C1 segment of cervical spinal cord (tissue), 14 donors: ENCODE data around the gene TAL2.

ENCODE experiments used
- DNase-seq, 14 donors: peaks; one replicate each; lab custom pipeline; 2025; lab: John Stamatoyannopoulos, UW

The TAL2 gene

GRCh38 chr9:105706156-105706555 is 43.9 kb downstream of the TAL2 start:
- no peak for DNase-seq

- no peak for DNase-seq
These were observed 46.1 kb downstream of the TAL2 start for GRCh38 chr9:105708405-105708804.

GRCh38 chr9:105710638-105711037 is 48.4 kb downstream of the TAL2 start:
- no peak for DNase-seq

GRCh38 chr9:105711867-105712266 is 49.6 kb downstream of the TAL2 start:
- no peak for DNase-seq

GRCh38 chr9:105712297-105712696 is 50.0 kb downstream of the TAL2 start:
- DNase-seq: no peak
